ENCODE results near the gene OR9A4.

OR9A4 gene

DNA sequence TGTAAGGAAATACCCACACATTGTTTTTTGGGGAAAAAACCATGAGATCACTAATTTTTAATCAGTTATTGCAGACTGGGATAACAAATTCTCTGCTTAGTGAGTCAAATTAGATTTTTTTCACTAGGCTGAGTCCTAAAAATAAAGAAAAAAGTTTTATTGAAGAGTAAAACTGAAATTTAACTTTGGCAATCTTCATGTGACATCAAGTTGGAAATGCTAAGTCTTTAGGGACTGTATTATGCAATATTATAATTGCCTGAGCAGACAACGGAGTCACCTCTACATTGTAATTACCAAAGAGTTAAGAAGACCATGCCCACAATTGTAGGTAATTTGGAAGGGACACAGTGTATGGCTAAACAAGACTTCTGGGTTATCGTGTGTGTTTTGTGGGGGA lies 32.8 kb downstream of the OR9A4 start:
- no peak for DNase-seq (ENCODE audit: low read depth)

DNA sequence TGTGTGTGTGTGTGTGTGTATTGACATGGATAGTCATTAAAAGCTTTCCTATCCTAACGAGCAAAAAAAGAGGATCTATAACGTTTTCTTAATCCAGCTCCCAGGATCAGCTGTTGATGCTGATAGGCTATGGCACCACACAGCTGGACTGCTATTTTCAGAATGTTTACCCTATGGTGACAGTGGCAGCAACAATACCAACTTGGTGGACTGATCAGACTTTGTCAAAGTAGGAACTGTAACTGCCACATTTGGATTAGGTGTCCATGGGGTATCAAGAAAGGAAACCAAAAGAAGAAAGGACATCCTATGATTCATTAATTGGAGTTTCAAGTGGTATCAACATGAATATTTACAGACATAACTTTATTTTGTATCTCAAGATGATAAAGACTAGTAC lies 33.3 kb downstream of the OR9A4 start:
- DNase-seq (ENCODE audit: low read depth) = no peak

DNA sequence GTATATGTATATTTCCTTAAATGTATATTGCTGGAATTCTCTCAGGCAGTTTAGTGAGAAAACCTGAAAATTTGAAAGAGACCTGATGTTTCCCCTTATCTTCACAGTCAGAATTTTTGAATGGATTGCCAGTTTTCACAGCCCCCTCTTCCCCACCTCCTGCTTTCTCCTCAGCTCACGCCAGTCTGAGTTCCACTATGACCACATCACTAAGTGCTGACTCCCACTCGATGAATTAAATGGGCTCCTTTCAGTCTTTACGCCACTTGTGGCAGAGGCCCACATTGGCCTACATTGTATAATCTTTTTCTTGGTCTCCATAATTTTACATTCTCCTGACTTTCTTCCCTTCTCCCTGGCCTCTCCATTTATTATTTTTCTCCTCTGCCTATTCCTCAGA lies 33.7 kb downstream of the OR9A4 start:
- no peak for DNase-seq (ENCODE audit: low read depth)

DNA sequence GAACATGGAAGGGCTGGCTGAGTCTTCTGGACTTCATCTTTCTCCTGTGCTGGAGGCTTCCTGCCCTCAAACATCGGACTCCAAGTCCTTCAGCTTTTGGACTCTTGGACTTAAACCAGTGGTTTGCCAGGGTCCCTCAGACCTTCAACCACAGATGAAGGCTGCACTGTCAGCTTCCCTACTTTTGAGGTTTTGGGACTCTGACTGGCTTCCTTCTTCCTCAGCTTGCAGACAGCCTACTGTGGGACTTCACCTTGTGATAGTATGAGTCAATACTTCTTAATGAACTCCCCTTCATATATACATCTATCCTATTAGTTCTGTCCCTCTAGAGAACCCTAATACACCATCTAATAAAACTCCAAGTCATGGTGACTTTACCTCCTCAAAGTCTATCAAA lies 34.6 kb downstream of the OR9A4 start:
- DNase-seq (ENCODE audit: low read depth) = no peak

DNA sequence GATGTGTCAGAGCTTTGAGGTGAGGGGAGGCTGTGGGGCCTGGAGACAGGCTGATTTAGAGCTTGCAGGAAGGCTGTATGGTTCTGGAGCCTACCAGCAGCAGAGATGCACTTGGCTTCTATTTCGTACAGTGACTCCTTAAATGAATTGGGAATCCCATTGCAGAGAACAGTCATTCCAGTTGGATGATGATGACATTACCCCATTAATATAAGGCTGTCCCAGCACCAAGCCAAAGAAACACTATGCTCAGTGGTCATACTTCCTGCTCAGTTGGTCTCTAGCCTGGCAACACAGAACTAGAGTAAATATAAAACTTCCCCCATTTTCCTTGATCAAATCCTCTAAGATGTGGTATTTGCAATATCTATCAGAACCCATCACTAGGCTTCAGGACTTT lies 36.3 kb downstream of the OR9A4 start:
- no peak for DNase-seq (ENCODE audit: low read depth)

DNA sequence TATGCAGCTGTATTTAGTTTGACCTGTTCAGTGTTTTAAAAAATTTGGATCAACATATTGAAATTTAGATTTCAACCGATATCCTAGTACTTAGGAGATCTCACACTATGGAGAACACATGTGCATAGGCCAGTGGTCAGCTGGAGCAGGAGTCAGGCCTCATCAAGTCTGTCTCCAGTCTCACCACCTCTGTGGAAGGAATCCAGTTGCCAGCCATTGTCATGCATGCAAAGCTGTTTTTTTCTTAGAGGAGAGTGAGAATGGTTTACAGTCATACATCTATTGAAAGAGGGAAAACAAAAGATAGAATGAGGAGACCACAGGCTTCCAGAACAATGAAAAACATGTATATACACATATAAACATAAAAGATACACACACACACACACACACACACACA lies 38.1 kb downstream of the OR9A4 start:
- DNase-seq (ENCODE audit: low read depth) = no peak

DNA sequence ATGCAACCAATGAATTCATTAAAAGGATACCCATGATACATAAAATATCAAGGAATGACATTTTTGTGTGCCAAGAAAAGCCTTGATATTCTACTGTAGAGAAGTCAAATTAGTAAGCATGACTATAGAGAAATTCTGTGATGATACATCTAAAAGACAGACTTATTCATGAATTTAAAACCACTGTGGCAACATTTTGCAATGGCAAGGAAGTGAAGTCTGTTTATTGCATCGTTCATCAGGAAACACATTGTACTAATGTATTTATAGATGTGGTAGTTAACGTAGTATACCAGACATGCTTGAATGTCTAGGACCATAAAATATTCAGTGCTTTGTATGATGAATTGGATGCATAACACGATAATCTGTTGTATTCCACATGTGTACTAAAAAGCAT lies 39.9 kb downstream of the OR9A4 start:
- DNase-seq (ENCODE audit: low read depth) = no peak

DNA sequence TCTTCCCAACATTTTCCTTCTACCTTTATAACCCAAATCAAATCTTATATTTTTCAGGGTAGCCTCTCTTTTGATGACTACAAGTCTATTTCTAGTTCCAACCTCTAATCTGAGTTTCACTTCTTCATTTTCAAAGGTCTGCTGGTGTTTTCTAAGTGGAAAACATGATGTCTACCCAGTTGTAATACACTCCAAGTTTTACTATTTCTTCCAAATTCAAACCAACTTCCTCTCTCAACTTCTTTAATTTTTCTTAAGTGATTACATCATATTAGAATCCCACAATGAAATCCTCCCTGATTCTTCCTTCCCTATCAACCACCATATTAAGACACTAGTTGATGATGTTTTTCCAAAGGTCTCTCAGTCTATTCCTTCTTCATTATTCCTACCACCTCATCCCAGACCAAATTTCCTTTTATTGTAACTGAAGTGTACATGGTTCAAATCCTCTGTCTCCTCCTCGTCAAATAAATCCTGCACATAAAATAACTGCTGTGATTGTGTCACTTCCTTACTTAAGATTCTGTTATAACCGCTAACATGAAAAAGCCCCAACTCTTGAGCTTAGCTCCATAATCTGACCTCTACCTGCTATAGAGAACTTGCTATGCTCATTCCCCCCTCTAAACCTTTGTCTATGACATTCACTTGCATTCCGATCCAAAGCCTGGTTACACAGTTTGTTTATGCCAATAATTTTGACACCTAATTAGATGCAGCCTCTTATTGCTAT lies 44.7 kb downstream of the OR9A4 start:
- DNase-seq (ENCODE audit: low read depth) = no peak
